Psoas muscle (tissue), 8 donors: ENCODE measurements around the gene GNLY. TPM values are rescaled to one million over a fixed set of nuclear protein-coding genes. Genes with fewer than 3 reads are reported as not detected.

Experiments used
- ATAC-seq, 4 donors: fragments of 200-7000 bp; cut with Tn5 transposase; one replicate each; pipeline ENCODE4 v1.9.1; 2020; ENCODE audit warnings: moderate library complexity in 3 of 4, mild to moderate bottlenecking in 2 of 4
- DNase-seq, 2 donors: peaks; one replicate each; pipeline ENCODE4 v3.0.0-alpha.2; 2020
- H3K27ac ChIP-seq: fragments of 200-600 bp; one replicate; pipeline ENCODE4 v1.8.0; 2022
- H3K27me3 ChIP-seq, 3 donors: fragments of 200-600 bp in 1 of 3; one replicate each; pipeline versions ENCODE4 v1.6.1 to v1.8.0; 2013 to 2022; ENCODE audit warnings: low read length in 2 of 3, mild to moderate bottlenecking in 2 of 3, moderate library complexity in 1 of 3; ENCODE audit not compliant: insufficient read depth in 3 of 3
- H3K36me3 ChIP-seq, 2 donors: fragments of 200-600 bp in 1 of 2; one replicate each; pipeline versions ENCODE4 v1.6.1 to v1.8.0; 2013 to 2022; ENCODE audit warnings: low read depth in 1 of 2, mild to moderate bottlenecking in 1 of 2, moderate library complexity in 1 of 2; ENCODE audit not compliant: insufficient read depth in 1 of 2
- H3K4me1 ChIP-seq: fragments of 200-600 bp; one replicate; pipeline ENCODE4 v1.8.0; 2022
- H3K4me3 ChIP-seq: fragments of 200-600 bp; one replicate; pipeline ENCODE4 v1.8.0; 2022; ENCODE audit warnings: mild to moderate bottlenecking
- H3K9me3 ChIP-seq: fragments of 200-600 bp; one replicate; pipeline ENCODE4 v1.8.0; 2022
- WGBS, 3 donors: extraction: QIAGEN DNeasy Blood & Tissue Kit; methylation state at CpG; one replicate each; pipeline versions ENCODE4 v1.1.6 to v1.1.7; 2013; 5-methylcytosine and 5-hydroxymethylcytosine counted together
- intact Hi-C, 2 donors: fragments of 100-400 bp; cut with DNase I; formaldehyde crosslinking; loops; one replicate each; pipeline versions ENCODE4 v1.11.0 to v1.14.2; 2022
- polyA plus RNA-seq, 3 donors: library from polyadenylated mRNA; stranded (reverse); fragments of 200-250 nt; gene quantifications; one replicate each; pipeline ENCODE4 v1.2.3, GENCODE V29; 2013
- total RNA-seq, 4 donors: library from RNA; stranded (reverse); fragmentation: NEBNext Ultra II Directional in 2 of 4; extraction: Animal tissue kit (Norgen Biotek cat#: 25700) in 2 of 4; gene quantifications; one replicate each; pipeline versions ENCODE4 v1.2.1 to v1.2.4, GENCODE V29; 2021 to 2023
- TF ChIP-seq, protein P1 (sequence below): fragments of 200-600 bp; IDR thresholded peaks from one replicate; pipeline ENCODE4 v1.8.0; 2022; ENCODE audit warnings: antibody characterized with exemption
- donor health status: healthy with polysubstance abuse.
- donor health status: DM: no; HTN: no; CAD: no; lungs with moderate emphysema.
- donor health status: Bipolar disorder and iron deficiency.
- donor health status: healthy.
- donor health status: DM: yes; HTN: yes; CAD: no.
- donor health status: DM: no; HTN: no; CAD: no.
- donor health status: DM: no; HTN: no; CAD: no.
- donor health status: DM: yes; HTN: yes; CAD: no.

The GNLY gene
- total and polyA plus RNA-seq, 7 donors: 0.58 to 31.6 (median 8.2) TPM

DNA sequence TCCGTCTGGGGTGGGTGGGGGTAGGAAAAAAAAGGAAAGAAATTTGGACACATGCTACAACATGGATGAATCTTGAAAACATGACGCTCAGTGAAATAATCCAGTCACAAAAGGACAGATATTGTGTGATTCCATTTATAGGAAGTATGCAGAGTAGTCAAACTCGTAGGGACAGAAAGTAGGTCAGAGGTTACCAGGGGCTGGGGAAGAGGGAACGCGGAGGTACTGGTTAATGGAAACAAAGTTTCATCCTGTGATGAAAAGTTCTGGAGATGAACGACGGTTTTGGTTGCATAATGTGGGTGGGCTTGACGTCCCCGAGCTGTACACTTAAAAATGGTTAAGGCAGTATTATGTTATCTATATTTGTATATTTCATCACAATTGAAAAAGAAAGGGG is 21.7 kb upstream of the GNLY start:
- Histone ChIP-seq H3K4me3 (no peak overlapping the region), H3K36me3 (no peaks in the 10 kb centered on the region), H3K9me3 (no peaks in the 10 kb centered on the region), H3K27me3 (no peaks in the 10 kb centered on the region), H3K4me1 (no peaks in the 10 kb centered on the region), H3K27ac (no peak overlapping the region)
- intact Hi-C loops: no loop called here
- TF ChIP-seq, protein P1, sequence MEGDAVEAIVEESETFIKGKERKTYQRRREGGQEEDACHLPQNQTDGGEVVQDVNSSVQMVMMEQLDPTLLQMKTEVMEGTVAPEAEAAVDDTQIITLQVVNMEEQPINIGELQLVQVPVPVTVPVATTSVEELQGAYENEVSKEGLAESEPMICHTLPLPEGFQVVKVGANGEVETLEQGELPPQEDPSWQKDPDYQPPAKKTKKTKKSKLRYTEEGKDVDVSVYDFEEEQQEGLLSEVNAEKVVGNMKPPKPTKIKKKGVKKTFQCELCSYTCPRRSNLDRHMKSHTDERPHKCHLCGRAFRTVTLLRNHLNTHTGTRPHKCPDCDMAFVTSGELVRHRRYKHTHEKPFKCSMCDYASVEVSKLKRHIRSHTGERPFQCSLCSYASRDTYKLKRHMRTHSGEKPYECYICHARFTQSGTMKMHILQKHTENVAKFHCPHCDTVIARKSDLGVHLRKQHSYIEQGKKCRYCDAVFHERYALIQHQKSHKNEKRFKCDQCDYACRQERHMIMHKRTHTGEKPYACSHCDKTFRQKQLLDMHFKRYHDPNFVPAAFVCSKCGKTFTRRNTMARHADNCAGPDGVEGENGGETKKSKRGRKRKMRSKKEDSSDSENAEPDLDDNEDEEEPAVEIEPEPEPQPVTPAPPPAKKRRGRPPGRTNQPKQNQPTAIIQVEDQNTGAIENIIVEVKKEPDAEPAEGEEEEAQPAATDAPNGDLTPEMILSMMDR: no peak
- ATAC-seq (no peak), DNase-seq (no peak)
- WGBS, 3 donors: 68 to 77% (median 69%) methylated on average over 9 of the region's 9 CpGs

DNA sequence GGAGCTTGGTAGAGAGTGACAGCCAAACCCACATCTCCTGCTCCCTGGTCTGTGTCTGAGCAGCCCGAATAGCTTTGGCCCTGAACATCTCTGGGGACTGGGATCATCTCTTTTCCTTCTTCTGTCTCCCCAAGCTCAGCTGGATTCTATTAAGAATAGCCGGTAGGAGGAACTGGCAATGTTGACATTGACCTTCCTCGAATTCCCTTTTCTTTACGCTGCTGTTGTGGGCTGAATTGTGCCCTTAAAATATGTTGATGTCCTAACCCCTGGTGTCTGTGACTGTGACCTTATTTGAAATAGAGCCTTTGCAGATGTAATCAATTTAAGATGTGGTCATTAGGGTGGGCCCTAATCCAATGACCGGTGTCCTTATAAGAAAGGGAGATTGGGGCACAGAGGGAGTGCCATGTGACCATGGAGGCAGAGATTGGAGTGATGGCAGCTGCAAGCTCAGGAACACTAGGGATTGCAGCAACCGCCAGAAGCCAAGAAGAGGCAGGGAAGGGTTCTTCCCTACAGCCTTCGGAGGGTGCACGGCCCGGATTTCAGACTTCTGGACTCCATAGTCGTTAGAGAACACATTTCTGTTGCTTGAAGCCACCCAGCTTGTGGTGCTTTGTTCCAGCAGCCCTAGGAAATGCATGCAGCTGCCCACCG is 20.3 kb upstream of the GNLY start:
- WGBS, 3 donors: 75 to 81% (median 77%) methylated on average over 11 of the region's 11 CpGs

DNA sequence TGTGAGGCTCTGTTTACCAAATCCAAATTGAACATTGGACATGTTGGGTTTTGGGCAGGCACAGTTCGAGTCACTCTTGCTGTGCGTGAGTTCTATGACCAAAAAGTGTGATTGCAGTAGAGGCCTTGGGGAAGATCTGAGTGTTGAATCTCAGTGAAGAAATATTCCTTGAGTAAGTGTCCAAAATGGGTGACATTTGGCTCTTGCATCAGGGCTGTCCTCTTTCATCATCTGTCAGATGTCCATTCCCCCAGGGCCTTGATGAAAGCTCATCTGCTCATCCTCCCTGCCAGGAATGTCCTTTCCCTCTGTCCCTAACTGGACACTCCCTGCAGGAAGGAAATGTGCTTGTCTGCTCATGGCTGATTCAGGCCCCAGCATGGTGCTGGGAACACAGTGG is 19.7 kb upstream of the GNLY start:
- H3K36me3 ChIP-seq: no peaks in the 10 kb centered on the region
- intact Hi-C loops: no loop called here
- no peaks in the 10 kb centered on the region for H3K27me3 ChIP-seq
- no peaks in the 10 kb centered on the region for H3K9me3 ChIP-seq
- ATAC-seq (peak; percentile 57 to 87 (median 86)), DNase-seq (no peak)
- peak overlapping the region; percentile 42 for H3K27ac ChIP-seq
- TF ChIP-seq, protein P1: no peak
- H3K4me3 ChIP-seq: no peak overlapping the region
- WGBS, 3 donors: 87 to 94% (median 89%) methylated on average over 2 of the region's 2 CpGs
- H3K4me1 ChIP-seq: peaks cover 6% of the 10 kb centered on the region

More for the DNA sequence above, 20.3 kb upstream of the GNLY start:
- Histone ChIP-seq H3K27me3 (no peaks in the 10 kb centered on the region), H3K36me3 (no peaks in the 10 kb centered on the region), H3K27ac (no peak overlapping the region), H3K4me3 (no peak overlapping the region), H3K4me1 (peaks cover 3% of the 10 kb centered on the region), H3K9me3 (no peaks in the 10 kb centered on the region)
- intact Hi-C loops: no loop called here
- TF ChIP-seq, protein P1: no peak
- DNase-seq (no peak), ATAC-seq (peak in 2 of 4 donors; percentile 0 to 2)

DNA sequence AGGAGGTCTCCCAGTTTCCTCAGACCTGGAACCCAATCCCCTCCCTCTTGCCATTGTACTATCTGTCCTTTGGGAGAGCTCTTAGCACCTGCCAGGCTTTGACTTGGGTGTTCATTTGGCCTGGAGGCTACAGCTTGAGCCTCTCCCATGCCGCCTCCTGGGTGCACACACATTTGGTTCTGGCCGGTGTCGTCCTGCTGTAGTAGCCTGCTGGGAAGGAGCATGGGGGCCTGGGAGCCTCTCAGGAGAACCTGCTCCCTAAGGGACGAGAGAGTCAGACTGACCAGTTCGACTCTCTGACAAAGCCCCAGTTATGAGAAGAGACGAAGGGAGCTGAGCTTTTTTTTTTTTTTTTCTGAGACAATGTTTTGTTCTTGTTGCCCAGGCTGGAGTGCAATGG is 18.7 kb upstream of the GNLY start:
- Histone ChIP-seq H3K36me3 (no peaks in the 10 kb centered on the region), H3K27ac (no peak overlapping the region), H3K27me3 (no peaks in the 10 kb centered on the region), H3K4me3 (no peak overlapping the region), H3K9me3 (no peaks in the 10 kb centered on the region), H3K4me1 (peaks cover 9% of the 10 kb centered on the region)
- DNase-seq: no peak
- WGBS, 3 donors: 87 to 93% (median 92%) methylated on average over 6 of the region's 6 CpGs
- TF ChIP-seq, protein P1: no peak
- intact Hi-C loops: no loop called here
- ATAC-seq: no peak
